ENCODE data around the gene NUP93. TPM values are rescaled to one million over a fixed set of nuclear protein-coding genes. Genes with fewer than 3 reads are reported as not detected.

Gene NUP93
- total RNA-seq, 1 experiment from 2014 or later, result 87.7 TPM

DNA sequence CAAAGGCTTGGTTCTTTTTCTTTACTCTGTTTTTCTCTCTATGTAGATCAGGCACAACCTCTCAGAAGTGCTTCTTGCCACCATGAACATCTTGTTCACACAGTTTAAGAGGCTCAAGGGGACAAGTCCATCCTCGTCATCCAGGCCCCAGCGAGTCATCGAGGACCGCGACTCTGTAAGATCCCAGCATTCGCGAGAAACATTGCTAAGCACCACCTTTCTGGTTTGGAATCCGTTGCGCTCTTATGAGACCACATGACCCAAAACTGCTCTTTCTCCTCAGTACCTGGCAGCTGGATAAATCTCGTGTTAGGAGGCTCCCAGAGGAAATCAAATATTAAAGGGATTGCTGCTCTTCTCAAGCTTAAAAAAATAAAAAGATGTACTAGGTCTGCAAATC, 111.7 kb downstream of the NUP93 start:
- no peak for DNase-seq (ENCODE audit: extremely low read depth, low read depth)

GRCh38 chr16:56842133-56842532, 112.2 kb downstream of the NUP93 start:
- DNase-seq (ENCODE audit: extremely low read depth, low read depth), result no peak

DNA sequence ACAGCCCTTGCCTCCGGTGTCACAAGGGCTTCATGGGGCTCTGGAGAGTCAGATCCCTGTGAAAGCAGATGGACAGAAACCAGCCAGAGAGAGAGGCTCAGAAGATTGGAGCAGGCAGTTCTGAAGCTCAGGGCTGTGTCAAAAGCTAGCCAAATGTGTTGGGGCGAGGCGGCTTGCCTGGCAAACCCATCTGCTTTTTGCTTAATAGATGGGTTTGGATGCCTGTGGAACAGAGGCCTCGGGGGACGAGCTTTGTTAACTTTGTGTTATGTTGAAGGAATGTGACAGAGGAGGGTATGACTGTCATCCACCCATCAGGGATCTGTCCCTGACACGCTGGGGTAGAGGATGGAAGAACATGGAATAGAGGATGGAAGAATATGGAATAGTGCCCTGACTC, 114.1 kb downstream of the NUP93 start:
- no peak for DNase-seq (ENCODE audit: extremely low read depth, low read depth)

DNA sequence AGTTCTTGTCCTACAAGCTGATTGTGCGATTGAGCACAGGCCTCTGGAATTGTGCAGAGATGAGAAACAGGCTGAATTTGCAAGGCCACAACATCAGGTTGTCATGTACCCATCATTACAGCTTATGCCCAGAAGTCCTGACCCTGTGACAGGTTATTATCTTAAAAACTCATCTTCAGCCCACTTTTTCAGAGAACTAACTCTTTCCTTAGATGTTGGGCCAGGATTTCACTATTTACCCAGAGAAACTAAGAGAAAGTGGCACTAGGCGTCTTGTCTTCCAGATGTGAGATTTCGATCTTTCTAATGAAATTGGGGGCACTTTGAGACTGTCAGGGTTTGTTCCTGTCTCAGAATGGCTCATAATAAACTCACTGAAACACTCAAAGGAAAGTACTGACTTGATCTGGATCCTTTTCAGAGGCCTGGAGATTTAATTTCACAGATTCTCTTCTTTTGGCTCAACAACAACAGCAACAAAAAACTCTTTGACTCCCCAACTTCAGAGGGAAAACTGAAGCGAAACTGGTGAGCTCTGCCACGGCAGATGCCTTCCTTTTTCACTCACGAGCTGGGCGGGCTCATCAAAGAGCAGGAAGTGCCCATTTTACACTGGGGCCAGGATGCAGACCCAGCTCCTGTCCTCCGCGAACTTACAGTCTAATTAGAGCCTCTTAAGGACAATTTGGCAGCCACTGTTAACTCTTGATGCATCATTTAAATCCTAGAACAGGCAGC, 117.4 kb downstream of the NUP93 start:
- no peak for DNase-seq (ENCODE audit: extremely low read depth, low read depth)

- DNase-seq (ENCODE audit: extremely low read depth, low read depth), result no peak
Observed at GRCh38 chr16:56848029-56848936, 118.4 kb downstream of the NUP93 start.

DNA sequence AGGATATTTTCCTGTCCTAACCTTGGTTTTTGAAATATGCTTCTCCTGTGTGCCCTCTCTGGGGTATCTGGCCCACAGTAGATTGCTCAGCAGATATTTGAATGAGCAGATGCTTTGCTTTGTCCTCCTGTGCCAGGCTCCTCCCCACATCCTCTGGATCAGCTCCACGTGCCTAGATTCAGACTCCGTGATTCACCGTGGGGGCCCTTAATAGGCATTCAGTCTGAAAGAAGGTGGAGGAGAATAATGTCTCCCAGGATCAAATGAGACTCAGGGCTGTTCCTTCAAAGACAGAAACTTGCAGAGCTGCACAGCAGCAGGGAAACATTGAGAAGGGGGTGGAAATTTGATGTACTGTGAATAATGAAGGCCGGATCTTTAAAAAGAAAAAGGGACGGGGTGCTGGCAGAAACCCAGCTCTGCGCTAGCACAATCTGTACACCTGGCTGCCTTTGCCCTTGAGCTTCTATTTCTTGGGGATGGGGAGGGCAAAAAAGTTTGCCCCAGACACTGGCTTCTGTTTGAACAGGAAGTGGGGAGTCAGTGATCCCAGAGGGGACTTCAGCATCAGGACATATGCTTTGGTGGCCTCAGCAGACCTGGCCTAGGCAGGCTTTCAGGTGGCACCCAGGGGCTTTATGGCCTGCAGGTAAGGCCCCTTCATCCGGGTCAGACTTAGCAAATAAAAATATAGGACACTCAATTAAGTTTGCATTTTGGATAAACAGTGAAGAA, 119.2 kb downstream of the NUP93 start:
- no peak for DNase-seq (ENCODE audit: extremely low read depth, low read depth)

GRCh38 chr16:56849690-56850680, 120.1 kb downstream of the NUP93 start:
- no peak for DNase-seq (ENCODE audit: extremely low read depth, low read depth)

DNA sequence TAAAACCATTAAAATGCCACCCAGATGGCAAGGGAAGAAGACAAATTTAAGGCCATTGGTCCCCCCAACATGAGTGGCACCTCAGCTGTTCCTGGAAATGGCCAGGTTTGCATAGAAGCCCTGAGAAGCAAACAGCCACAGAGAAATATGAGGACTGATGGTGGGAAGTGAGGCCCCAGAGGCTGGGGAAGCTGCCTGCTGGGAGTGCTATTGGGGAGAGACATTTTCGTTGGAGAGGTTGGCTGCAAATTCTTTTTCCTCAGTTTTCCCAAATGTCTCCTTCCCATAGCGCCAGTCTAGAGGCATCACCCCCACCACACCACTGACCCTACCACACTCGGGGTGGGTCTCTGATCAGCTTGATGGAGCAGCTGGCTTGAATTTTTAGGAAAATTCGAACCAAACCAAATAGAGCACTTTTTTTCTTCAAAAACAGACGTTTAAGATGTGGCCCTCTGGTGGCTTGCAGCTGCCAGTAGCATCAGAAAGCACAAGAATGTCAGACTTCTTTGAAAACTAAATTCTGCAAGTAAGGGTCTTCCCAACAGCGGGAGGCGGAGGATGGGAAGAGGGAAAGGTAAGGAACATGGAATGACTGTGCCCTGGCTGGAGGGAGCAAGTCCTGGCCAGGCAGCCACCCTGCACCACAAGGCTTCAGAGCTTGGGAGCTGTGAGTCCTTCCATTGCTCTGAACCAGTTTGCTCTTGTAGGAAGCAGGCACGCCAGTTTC, 121.9 kb downstream of the NUP93 start:
- DNase-seq (ENCODE audit: extremely low read depth, low read depth), result no peak

DNA sequence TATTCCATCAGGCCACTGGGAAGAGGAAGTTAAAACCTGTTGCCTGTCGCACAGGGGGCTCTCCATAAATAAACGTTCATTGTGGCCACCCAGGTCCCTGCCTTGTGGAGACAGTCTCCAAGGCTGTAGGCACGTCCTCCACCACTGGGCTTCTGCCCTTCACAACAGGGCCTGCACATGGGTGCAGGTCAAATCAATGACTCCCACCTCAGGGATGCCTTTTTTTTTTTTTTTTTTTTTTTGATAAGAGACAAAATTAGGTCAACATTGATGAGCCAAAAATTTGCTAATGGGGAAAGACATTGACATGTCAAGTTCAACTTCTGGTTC, 122.4 kb downstream of the NUP93 start:
- no peak for DNase-seq (ENCODE audit: extremely low read depth, low read depth)

DNA sequence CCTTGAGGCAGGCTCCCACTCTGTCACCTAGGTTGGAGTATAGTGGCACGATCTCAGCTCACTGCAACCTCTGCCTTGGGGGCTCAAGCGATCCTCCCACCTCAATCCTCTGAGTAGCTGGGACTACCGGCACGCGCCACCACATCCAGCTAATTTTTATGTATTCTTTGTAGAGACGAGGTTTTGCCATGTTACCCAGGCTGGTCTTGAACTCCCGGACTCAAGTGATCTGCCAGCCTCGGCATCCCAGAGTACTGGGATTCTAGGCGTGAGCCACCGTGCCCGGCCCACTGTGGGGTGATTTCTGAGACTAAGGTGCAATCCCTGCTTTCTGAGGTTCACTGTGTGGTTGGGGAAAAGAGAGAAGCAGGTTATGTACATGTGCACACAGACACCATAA, 123.0 kb downstream of the NUP93 start:
- no peak for DNase-seq (ENCODE audit: extremely low read depth, low read depth)

GRCh38 chr16:56855201-56855600, 125.3 kb downstream of the NUP93 start:
- DNase-seq (ENCODE audit: extremely low read depth, low read depth), result no peak

DNA sequence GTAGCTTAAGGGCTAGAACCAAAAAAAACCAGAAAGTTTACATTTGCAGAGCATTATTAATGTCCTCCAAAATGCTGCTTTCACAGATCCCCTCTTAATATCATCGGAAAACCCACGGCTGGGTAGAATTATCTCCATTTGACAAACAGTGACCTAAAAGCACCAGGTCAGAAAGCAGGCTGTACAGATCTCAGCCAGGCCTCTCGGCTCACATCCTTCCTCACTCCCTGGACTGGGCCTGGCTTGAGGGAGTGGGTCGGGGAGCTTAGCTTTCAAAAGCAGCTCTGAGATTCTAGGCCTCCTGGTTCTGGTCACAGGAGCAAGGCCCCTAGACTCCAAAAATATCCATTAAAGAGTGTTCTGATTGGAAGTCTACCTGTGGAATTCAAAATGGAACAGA, 126.0 kb downstream of the NUP93 start:
- DNase-seq (ENCODE audit: extremely low read depth, low read depth), result no peak

GRCh38 chr16:56856876-56857447, 127.0 kb downstream of the NUP93 start:
- DNase-seq (ENCODE audit: extremely low read depth, low read depth), result no peak

GRCh38 chr16:56858374-56858773, 128.4 kb downstream of the NUP93 start:
- no peak for DNase-seq (ENCODE audit: extremely low read depth, low read depth)

DNA sequence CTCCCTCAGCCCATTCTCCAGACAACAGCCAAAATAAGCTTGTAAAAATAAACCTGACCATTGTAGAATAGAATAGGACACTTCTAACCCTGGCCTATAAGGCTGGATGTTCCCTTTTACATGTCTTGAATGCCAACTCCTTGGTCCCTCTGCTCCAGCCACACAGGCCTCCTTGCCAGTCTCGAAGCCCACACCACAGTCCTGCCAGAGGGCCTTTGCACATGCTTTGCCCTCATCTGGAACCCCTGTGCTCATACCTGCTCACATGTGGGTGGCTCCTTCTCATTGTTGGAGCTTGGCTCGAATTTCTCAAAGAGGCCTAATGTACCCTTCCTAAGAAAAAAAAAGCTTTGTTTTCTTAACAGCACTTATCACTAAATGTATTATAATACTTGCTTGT, 129.7 kb downstream of the NUP93 start:
- no peak for DNase-seq (ENCODE audit: extremely low read depth, low read depth)

DNA sequence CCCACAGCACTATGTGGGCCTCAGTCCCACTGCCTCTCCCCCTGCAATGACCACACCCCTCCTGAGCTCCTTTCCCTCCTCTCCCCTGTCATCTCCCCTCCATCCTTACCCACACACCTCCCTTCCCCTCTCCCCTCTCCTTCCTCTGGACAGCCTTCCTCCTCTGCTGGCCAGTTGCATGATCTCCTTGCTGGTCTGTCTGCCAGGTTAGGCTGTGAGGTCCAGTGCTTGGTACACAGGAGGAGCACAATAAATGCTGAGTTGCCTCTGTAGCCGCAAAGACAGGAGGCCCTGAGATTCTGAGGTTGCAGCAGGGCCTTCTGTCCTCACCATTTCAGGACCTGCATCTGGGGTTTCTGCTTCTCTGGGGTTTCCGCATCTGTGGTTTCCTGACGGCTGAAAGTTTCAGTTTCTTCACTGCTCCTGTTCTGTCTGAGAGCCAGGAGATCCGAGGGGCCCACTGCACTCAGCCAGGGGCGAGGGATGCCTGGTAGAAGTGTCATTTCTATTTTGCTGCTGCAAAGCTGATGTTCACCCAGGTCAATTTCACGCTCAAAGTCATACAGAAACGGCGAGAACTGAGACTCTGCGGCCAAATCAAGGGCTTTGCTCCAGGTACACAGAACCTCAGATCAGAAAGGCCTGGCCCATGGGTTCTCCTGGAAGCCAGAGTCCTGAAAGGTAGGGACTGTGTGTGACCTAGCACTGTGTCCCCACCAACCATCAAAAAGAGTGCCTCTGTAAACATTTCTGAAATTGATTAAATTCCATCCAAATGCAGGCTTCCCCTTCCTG, 130.5 kb downstream of the NUP93 start:
- no peak for DNase-seq (ENCODE audit: extremely low read depth, low read depth)

GRCh38 chr16:56861092-56861610, 131.2 kb downstream of the NUP93 start:
- no peak for DNase-seq (ENCODE audit: extremely low read depth, low read depth)

DNA sequence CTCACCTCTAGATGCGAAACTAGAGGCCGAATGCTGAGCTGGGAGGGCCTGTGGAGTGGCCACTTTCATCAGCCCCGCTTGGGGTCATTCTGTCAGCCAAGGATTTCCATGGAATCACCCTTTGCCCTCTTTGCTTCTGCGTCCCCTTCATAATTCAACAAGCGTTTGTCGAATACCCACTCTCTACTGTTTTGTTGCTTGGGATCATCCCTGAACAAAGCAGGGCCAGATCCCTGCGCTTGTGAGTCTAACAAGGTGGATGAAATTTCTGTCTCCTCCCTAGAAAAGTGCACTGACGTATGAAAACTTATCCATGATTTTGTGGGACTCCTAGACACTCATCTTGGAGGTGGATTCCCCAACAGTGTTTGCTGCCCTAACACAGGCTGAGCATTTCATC, 131.8 kb downstream of the NUP93 start:
- no peak for DNase-seq (ENCODE audit: extremely low read depth, low read depth)
